ENCODE measurements around the gene RAC3. TPM values are rescaled to one million over a fixed set of nuclear protein-coding genes. Genes with fewer than 3 reads are reported as not detected.

RAC3 gene
- total RNA-seq, 2 donors from 2014 or later, result 41.8 to 93.9 TPM

GRCh38 chr17:82007495-82008257 lies 23.8 kb upstream of the RAC3 start:
- H3K9me3 ChIP-seq, result no peaks in the 10 kb centered on the region
- no peak overlapping the region for H3K4me3 ChIP-seq
- H3K27me3 ChIP-seq (replicated peaks; ENCODE audit: insufficient read depth), result no peaks in the 10 kb centered on the region
- H3K36me3 ChIP-seq, result no peaks in the 10 kb centered on the region
- TF ChIP-seq POLR2AphosphoS5 (IDR thresholded peaks at IDR 0.05) (no peak), POLR2A (IDR thresholded peaks at IDR 0.05) (no peak), CTCF (IDR thresholded peaks at IDR 0.05) (no peak)
- intact Hi-C loops (cut with DNase I), result no loop called here
- 76% methylated on average over 29 of the region's 30 CpGs for WGBS
- no peaks in the 10 kb centered on the region for H3K4me1 ChIP-seq (replicated peaks)
- DNase-seq (ENCODE audit: low spot score), result no peak
- H3K27ac ChIP-seq, result no peak overlapping the region

DNA sequence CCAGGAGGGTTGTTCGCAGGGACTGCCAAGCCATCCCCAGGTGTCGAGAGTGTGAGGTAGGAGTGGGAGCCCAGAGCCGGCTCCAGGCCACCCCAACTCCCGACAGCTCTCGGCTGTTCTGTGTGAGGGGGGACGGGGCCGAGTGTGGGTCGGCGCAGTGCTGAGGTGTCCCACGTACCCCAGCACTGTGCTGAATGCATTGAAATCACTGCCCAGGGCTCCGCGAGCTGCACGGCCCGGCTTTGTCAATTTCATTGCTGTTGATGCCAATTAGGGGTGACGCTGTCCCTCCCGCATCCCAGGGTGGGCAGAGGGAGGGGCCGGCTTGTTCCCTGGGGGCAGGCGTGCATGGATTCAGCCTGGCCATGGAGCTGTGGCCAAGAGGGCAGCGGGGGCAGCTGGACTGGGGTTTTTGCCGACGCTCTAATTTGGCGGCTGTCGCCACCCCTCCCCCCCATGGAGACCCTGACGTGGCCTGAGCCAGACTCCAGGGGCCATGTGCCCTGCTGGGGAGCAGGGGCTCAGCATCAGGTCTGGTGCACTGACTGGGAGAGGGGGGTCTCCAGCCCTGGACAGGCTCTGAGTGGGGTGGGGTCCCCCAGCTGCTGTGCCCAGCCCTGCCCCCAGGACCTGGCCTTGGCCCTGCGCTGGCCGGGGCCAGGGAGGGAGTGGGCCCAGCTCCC lies 23.1 kb upstream of the RAC3 start:
- TF ChIP-seq POLR2A (IDR thresholded peaks at IDR 0.05) (no peak), CTCF (IDR thresholded peaks at IDR 0.05) (no peak), POLR2AphosphoS5 (IDR thresholded peaks at IDR 0.05) (no peak)
- H3K4me1 ChIP-seq (replicated peaks), result no peaks in the 10 kb centered on the region
- intact Hi-C loops (cut with DNase I), result no loop called here
- no peaks in the 10 kb centered on the region for H3K36me3 ChIP-seq
- H3K27me3 ChIP-seq (replicated peaks; ENCODE audit: insufficient read depth), result no peaks in the 10 kb centered on the region
- no peak overlapping the region for H3K27ac ChIP-seq
- H3K4me3 ChIP-seq, result no peak overlapping the region
- 82% methylated on average over 25 of the region's 26 CpGs for WGBS
- no peak for DNase-seq (ENCODE audit: low spot score)
- no peaks in the 10 kb centered on the region for H3K9me3 ChIP-seq

GRCh38 chr17:82008941-82009405 lies 22.5 kb upstream of the RAC3 start:
- H3K4me1 ChIP-seq (replicated peaks), result no peaks in the 10 kb centered on the region
- no peak overlapping the region for H3K4me3 ChIP-seq
- H3K27me3 ChIP-seq (replicated peaks; ENCODE audit: insufficient read depth), result no peaks in the 10 kb centered on the region
- no peak for TF ChIP-seq POLR2AphosphoS5 (IDR thresholded peaks at IDR 0.05)
- no peak for TF ChIP-seq CTCF (IDR thresholded peaks at IDR 0.05)
- TF ChIP-seq POLR2A (IDR thresholded peaks at IDR 0.05), result no peak
- no peak overlapping the region for H3K27ac ChIP-seq
- no peaks in the 10 kb centered on the region for H3K36me3 ChIP-seq
- 92% methylated on average over 27 of the region's 28 CpGs for WGBS
- no peak for DNase-seq (ENCODE audit: low spot score)
- H3K9me3 ChIP-seq, result no peaks in the 10 kb centered on the region
- intact Hi-C loops (cut with DNase I), result no loop called here

- Histone ChIP-seq H3K36me3 (no peaks in the 10 kb centered on the region), H3K4me1 (replicated peaks) (no peaks in the 10 kb centered on the region), H3K9me3 (no peaks in the 10 kb centered on the region), H3K27ac (no peak overlapping the region), H3K27me3 (replicated peaks; ENCODE audit: insufficient read depth) (no peaks in the 10 kb centered on the region), H3K4me3 (no peak overlapping the region)
- no peak for TF ChIP-seq POLR2AphosphoS5 (IDR thresholded peaks at IDR 0.05)
- no peak for TF ChIP-seq CTCF (IDR thresholded peaks at IDR 0.05)
- TF ChIP-seq POLR2A (IDR thresholded peaks at IDR 0.05), result no peak
- intact Hi-C loops (cut with DNase I), result no loop called here
- DNase-seq (ENCODE audit: low spot score), result no peak
- WGBS, result 82% methylated on average over 15 of the region's 15 CpGs
These were observed 22.1 kb upstream of the RAC3 start for GRCh38 chr17:82009413-82009812.
